Mesenteric fat pad (tissue), 1 donor: ENCODE measurements around the gene GIPC2. TPM values are rescaled to one million over a fixed set of nuclear protein-coding genes. Genes with fewer than 3 reads are reported as not detected.
"Not testable (repeated sequence)": the region's sequence is repeated elsewhere in the genome, so short reads cannot be mapped to it uniquely, and the experiment has no call there.

Experiments
- DNase-seq: peaks from one replicate; pipeline ENCODE4 v3.0.0-alpha.2; 2020; ENCODE audit warnings: low spot score
- total RNA-seq: library from RNA; stranded (reverse); fragmentation: NEBNext Ultra II Directional; extraction: Animal tissue kit (Norgen Biotek cat#: 25700); gene quantifications from one replicate; pipeline ENCODE4 v1.2.1, GENCODE V29; 2021
- donor health status: DM: yes; HTN: yes; CAD: no.

The GIPC2 gene
- total RNA-seq, 1 donor from 2014 or later: 2.7 TPM

DNA sequence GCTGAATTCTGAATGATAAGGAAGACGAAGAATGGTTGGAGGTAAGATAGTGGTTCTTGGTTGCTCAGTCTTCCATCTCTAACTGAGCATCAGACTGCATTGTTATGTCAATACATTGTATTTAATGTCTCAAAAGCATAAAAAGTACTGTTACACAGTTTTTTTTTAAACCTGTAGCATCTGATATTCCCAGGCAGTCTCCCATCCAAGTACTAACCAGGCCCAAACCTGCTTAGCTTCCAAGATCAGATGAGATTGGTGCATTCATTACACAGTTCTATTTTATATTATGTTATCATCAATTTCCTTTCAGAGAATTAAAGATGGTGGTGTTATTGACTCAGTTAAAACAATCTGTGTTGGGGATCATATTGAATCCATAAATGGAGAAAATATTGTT, 48.9 kb downstream of the GIPC2 start:
- no peak for DNase-seq

DNA sequence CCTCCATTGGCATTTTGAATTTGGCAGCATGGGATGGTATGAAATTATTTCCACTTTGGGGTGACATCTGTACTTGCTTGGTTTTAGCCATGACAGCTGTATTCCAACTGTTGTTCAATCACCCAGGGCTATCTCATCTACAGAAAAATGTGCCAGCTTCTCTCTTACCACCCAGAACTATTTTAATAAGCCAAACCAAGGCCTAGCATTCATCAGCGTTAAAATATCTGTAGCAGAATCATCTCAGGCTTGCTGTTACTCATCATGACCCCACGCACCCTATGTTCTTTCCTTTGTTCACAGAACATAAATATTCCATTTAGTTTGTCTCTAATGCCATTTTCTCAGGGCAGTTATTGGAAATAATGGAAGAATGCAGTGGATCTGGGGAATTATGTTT, 49.8 kb downstream of the GIPC2 start:
- no peak for DNase-seq

DNA sequence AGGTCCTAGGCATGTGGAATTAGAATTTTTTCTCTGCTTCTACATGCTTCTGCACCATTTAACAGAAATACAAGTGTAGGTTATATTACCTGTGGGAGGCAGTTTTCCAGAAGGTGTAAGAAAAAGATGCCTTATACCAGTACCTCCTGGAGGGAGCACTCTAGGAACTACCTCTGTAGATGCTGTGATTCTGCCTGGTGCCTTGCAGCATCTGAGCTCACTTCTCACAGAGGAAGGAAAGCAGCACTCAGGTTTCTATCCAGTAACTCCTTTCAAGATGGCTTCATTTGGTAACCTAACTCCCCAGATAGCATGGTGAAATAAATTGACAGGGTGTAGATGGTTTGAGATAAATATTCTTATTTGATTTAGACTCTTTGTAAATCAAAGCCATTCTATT, 50.3 kb downstream of the GIPC2 start:
- DNase-seq: no peak

DNA sequence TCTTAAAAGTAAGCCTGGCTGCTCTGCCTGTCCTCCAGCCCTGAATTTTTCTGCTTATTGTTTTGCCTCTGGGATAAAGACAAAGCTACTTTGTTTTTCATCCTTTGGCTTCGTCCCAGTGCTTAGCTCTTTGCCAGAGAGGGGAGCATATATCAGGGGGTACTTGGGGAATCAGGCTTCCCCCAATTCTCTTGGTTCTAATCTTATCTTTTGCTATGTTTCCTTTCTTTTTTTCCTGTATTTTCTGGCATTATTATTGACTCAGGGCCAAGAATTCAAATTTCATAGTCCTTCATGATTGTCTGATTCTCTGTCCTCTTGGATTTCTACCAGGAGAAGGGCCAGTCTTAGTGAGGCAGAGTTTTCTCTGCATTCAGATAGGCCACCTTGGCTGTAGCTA, 51.2 kb downstream of the GIPC2 start:
- DNase-seq: no peak

DNA sequence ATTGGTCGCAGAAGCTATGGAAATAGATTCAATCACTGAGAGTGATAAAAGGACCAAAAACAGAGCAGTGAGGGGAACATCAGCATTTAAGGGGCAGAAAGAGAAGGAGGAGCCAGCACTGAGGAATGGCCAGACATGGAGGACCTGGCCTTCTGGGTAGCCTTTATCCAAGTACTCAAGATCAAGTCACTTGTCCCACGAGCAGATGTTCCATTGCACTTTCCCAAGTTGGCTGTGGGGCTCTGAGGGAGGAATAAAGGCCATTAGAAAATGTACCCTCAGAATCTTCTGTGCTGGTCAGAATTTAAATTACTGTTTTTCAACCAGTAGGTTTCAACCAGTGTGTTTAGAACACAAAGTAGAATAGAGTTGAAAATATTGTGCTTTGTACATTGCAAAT, 55.3 kb downstream of the GIPC2 start:
- DNase-seq: no peak

DNA sequence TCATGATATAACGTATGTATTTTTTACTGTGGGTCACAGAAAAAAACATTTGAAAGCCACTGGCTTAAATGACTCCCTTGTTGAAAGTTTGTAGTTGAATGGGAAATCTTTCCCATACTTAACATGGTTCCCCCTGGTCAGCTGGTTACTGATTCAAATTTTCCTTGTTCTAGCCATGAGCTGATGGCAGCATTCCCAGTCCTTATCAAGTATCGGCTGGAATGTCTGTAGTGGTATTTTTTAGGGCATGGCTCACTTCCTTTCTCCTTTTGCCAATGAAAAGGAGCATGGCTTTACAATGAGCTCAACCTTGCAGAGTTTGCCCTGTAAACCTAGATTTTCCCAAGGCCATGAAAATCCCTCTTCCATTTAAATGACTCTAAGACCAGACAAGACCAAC, 55.7 kb downstream of the GIPC2 start:
- no peak for DNase-seq

DNA sequence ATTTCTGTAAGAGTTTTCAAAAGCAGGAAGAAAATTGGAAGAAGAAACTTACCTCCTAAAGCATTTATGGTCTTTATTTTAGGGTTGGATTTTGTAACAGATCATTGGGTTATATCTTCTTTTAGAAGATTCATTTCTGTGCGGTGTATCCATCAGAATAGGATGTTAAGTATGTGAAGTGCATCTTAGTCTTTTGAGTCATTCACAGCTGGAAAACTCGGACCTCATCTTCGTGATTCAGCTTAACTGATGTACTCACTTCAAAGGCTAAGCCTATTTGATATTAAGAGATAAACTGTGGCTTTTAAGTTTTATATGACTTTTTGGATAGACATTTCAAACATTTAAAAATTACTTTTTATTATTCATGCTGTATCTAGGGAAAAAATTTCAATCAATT, 56.3 kb downstream of the GIPC2 start:
- DNase-seq: no peak

- DNase-seq: no peak
These were observed 57.1 kb downstream of the GIPC2 start for GRCh38 chr1:78102916-78103315.

DNA sequence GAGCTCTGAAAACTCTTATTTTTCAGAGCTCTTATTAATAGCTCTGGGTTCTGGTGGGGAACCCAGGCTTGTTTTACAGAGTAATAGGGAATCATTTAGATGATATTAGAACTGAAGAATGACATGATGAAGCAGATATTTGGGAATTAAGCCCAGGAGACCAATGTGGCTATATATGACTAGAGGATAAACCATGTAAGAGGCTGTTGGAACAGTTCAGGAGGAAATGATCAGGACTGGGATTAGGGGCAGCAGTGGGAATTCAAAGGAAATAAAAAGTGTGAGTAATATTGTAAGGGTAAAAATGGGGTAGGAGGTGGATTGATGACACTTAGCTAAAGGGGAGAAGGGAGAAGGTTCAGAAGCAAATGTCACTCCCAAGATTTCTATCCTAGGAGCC, 58.6 kb downstream of the GIPC2 start:
- no peak for DNase-seq

DNA sequence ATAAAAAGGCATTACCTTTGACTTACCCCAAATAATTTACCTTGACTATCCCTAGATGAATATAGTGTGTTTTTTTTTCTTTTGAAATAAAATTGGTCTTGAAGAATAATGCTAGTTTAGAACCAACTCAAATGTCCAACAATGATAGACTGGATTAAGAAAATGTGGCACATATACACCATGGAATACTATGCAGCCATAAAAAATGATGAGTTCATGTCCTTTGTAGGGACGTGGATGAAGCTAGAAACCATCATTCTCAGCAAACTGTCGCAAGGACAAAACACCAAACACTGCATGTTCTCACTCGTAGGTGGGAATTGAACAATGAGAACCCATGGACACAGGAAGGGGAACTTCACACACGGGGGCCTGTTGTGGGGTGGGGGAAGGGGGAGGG, 63.9 kb downstream of the GIPC2 start:
- not testable (repeated sequence) for DNase-seq

DNA sequence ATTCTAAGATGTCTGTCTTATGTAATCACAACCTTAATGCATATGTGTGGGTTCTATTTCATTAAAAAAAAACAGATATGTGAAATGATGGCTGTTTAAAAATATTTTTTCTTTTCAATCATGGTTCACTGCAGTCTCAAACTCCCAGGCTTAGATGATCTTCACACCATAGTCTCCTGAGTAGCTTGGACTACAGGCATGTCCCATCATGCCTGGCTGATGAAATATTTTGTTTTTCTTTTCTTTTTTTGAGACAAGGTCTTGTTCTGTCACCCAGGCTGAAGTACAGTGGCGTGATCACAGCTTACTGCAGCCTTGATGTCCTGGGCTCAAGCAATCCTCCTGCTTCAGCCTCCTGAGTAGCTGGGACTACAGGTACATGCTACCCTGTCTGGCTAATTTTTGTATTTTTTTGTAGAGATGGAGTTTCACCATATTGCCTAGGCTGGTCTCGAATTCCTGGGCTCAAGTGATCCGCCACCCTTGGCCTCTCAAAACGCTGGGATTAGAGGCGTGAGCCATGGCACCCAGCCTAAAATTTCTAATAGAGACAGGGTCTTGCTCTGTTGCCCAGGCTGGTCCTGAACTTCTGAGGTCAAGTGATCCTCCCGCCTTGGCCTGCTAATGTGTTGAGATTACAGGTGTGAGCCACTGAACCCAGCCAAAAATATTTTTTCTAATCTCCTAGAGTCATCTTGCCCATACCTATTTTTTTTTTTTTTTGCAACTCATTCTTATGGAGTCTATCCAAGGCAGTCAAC, 67.6 kb downstream of the GIPC2 start:
- no peak for DNase-seq

DNA sequence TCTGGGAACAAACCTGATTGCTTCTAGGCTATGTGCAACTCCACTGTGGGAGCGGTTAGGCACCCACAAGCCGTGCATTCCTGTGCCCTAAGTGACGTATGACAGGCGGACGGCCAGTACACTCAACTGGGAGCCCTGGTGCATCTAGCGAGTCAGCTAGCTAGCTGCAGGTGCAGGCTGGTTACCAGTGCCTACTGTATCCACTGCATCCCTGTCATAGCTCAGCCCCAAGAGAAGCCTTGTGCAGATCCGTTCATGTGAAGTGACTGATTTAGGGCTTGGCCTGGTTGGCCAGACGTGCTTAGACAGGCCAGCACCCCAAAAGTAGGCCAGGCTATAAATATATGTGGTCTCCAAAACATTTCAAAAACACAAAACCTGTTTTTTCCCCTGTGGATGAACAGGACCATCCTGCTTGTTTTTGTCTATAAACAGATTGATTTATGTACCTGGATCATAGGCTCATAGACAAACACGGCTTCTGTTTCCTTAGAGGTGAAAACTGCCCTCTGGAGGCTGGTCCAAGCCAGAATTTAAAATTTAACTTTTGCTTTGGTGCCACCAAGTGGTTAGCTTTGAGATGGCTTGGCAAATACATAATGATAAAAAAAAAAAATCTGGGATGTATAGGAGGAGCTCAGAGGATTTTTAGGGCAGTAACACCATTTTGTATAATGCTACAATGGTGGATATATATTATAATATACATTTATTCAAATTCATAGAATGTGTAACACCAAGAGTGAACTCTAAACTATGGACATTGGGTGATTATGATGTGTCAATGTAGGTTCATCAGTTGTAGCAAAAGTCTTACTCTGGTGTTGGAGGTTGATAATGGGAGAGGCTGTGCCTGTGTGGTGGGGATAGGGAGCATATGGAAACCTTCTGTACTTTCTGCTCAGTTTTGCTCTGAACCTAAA, 68.5 kb downstream of the GIPC2 start:
- DNase-seq: no peak

GRCh38 chr1:78120485-78120884, 74.7 kb downstream of the GIPC2 start:
- not testable (repeated sequence) for DNase-seq

- no peak for DNase-seq
These were observed 75.9 kb downstream of the GIPC2 start for GRCh38 chr1:78121710-78122109.

DNA sequence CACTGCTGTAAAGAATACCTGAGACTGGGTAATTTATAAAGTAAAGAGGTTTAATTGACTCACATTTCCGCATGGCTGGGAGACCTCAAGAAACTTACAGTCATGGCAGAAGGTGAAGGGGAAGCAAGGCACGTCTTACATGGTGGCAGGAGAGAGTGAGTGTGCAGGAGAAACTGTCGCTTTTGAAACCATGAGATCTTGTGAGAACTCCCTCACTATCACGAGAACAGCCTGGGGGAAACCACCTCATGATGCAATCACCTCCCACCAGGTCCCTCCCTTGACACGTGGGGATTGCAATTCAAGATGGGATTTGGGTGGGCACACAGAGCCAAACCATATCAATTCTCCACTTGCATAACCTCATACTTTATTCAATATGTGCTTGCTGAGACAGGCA, 76.6 kb downstream of the GIPC2 start:
- no peak for DNase-seq

DNA sequence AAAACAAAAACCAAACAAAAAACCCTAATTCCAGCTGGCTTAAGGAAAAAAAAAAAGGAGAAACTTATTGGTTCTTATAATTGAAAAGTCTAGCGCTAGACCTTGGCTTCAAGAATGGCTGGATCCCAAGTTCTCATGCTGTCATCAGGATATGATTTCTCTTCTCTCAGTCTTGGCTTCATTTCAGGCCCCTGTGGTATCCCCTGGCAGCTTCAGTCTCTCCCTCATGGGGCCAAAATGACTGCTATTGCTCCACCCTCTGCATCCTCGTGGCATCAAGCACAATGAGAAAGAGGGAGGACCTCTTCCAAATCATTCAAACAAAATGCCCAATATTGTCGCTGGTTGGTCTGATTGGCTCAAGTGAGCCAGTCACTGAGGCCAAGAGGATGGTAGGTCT, 80.7 kb downstream of the GIPC2 start:
- no peak for DNase-seq

DNA sequence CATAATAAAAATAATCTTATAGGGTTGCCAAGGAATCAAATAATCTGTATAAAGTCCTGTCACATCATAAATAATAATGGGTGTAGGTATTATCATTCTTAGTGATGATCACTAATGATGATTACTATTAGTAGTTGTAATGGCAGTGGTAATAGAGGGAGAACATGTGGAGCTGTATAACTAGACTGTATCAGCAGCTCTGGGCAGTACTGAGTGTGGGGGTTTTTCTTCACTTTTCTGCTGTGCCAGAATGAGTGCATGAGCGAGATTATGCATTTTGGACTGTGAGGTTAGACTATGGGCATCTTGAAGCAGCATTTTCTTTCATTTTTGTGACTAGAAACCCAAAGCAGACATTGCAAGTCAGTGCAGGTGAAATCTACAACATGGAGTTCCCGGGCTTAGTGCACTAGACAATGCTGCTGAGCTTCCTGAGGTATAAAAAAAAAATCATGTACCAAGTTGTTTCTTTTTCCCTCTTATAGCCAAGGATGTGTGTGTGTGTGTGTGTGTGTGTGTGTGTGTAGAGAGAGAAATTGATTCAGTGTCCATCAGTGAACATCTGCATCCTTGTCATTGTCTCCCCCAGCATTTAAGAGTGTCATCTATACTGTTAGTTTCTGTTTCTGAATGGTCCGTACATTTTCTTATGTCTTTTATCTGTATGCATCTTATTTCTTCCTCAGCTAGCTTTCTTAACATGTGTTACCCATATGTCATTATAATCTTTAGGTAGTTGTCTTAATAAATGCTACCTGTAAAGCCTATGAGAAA, 86.6 kb downstream of the GIPC2 start:
- no peak for DNase-seq

DNA sequence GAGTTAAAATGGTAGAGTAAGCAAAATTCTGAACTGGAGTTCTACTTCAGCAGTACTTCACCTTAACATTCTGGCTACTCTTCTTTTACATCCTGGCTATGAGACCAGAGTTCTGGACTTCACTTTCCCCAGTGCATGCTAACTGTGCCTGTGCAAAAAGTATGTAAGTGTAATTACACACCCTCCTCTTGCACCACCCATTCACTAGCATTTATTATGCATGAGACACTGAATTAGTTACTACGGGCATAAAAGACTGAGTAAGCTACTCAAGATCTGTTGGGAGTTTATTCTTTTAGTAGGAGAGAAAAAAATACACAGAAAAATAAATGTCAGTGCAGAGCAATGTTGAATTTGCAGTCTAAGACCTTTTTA, 87.2 kb downstream of the GIPC2 start:
- DNase-seq: no peak

DNA sequence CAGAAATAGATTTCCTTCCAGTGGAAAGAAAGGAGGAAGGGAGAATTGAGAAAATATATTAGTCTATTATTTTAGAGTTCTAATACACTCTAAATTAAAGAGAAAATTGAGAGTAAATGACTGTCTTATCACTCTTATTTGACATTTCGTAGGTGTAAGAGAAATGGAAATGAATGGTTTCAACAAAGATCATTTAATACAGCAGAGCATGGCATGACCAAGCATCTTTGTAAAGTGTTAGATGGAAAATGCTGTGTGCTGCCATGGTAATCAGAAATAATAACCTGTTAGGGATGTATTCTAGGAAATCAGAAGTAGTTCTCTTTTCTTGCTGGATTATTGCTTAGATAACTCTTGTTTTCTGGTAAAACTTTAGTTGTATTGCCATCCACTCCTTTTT, 90.9 kb downstream of the GIPC2 start:
- no peak for DNase-seq

- DNase-seq: no peak
These were observed 95.9 kb downstream of the GIPC2 start for GRCh38 chr1:78141531-78142231.

DNA sequence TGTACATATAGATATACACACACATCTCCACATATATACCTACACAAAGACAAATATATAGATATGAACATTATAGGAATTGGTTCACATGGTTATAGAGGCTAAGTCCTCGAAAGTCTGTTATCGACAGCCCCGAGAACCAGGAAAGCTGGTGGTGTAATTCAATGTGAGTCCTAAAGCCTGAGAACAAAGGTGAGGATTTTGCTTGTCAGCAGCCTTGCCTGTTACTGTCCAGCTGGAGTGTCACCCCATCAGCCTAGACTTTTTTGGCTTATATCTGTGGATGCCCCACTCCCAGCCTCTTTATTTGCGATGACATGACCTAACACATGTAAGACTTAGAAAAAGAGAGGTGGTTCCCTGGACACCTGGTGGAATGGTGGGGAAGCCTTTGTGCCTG, 97.0 kb downstream of the GIPC2 start:
- DNase-seq: no peak
